GM13976 (cell line): ENCODE results near the gene MAP3K7.

Experiments
- DNase-seq: peaks from one replicate; pipeline ENCODE4 v3.0.0; 2012; ENCODE audit warnings: low spot score
- CTCF ChIP-seq: IDR thresholded peaks from 2 replicates; pipeline ENCODE4 v1.5.1; 2012; ENCODE audit warnings: borderline replicate concordance, mild to moderate bottlenecking; ENCODE audit not compliant: insufficient read depth; ENCODE audit errors: extremely low read depth, missing control alignments, control extremely low read depth
- in situ Hi-C: fragments of 300-500 bp; cut with MboI; formaldehyde crosslinking; loops from one replicate; pipeline ENCODE4 v1.12.0; 2022; ENCODE audit warnings: low sequenced_read_pairs, mixed read lengths, inconsistent platforms; ENCODE audit not compliant: unreplicated experiment

Gene MAP3K7

GRCh38 chr6:90516074-90516660 is 70.7 kb downstream of the MAP3K7 start:
- DNase-seq, result no peak
- in situ Hi-C loops, result no loop called here

DNA sequence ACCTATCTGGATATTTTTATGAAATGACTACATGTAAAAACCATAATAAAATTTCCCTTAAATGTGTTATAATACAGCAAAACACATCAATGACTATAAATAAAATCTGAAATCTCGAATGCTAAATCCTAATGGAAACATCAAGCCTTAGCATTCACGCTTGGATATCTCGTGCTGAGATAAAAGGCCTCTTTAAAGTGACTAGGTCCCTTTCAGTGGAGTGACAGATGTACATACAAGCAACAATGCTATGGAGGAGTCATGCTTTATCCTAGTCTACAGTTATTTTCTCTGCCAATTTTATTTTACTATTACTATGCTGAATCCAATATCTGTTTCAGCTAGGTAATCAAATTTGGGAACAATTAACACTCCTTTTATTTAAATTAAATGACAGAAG is 72.4 kb downstream of the MAP3K7 start:
- no peak for DNase-seq
- in situ Hi-C loops, result no loop called here
- no peak for TF ChIP-seq CTCF

More at GRCh38 chr6:90516074-90516660, 70.7 kb downstream of the MAP3K7 start:
- TF ChIP-seq CTCF, result no peak

DNA sequence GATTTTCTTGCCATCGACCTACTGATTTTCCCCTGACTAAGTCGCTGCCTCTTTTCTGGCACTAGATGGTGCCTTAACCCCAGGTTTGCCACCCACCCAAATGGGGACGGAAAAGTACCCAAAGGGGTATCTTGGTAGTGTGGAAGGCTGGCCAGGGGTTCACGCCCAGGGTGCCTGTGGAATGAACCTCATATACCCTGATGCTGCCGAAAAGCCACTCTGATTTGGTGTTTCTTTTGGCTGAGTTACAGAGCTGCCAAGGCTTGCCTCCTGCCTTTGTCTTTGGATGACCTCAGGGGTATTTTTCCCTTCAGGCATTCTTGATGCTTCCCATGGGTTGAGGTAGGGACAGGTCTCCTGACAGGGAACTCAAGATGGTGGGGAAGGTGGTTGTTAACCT is 78.1 kb downstream of the MAP3K7 start:
- TF ChIP-seq CTCF, result no peak
- in situ Hi-C loops, result no loop called here
- no peak for DNase-seq

GRCh38 chr6:90502866-90503407 is 83.9 kb downstream of the MAP3K7 start:
- TF ChIP-seq CTCF, result no peak
- no peak for DNase-seq
- in situ Hi-C loops, result no loop called here

- in situ Hi-C loops, result no loop called here
- DNase-seq, result no peak
- no peak for TF ChIP-seq CTCF
Observed at GRCh38 chr6:90502381-90502780, 84.5 kb downstream of the MAP3K7 start.

- in situ Hi-C loops, result no loop called here
- no peak for TF ChIP-seq CTCF
- DNase-seq, result no peak
Observed at GRCh38 chr6:90500458-90500857, 86.4 kb downstream of the MAP3K7 start.
